ENCODE results near the gene ZNF320.
"Not testable (repeated sequence)": the region's sequence is repeated elsewhere in the genome, so short reads cannot be mapped to it uniquely, and the experiment has no call there.

GRCh38 chr19:52857378-52858191, 39.9 kb downstream of the ZNF320 start, which contains the start of gene ZNF468:
- TF ChIP-seq, protein P1, sequence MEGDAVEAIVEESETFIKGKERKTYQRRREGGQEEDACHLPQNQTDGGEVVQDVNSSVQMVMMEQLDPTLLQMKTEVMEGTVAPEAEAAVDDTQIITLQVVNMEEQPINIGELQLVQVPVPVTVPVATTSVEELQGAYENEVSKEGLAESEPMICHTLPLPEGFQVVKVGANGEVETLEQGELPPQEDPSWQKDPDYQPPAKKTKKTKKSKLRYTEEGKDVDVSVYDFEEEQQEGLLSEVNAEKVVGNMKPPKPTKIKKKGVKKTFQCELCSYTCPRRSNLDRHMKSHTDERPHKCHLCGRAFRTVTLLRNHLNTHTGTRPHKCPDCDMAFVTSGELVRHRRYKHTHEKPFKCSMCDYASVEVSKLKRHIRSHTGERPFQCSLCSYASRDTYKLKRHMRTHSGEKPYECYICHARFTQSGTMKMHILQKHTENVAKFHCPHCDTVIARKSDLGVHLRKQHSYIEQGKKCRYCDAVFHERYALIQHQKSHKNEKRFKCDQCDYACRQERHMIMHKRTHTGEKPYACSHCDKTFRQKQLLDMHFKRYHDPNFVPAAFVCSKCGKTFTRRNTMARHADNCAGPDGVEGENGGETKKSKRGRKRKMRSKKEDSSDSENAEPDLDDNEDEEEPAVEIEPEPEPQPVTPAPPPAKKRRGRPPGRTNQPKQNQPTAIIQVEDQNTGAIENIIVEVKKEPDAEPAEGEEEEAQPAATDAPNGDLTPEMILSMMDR (IDR thresholded peaks at IDR 0.05), result not testable (repeated sequence)
- not testable (repeated sequence) for TF ChIP-seq EZH2 (IDR thresholded peaks at IDR 0.05)

Measured in neural progenitor cell (in vitro differentiated cells).